Mammary epithelial cell (primary cell): ENCODE measurements around the gene PEX1.

Experiments
- EZH2 ChIP-seq: IDR thresholded peaks from 2 replicates; pipeline ENCODE4 v1.6.1; 2012; ENCODE audit warnings: low read length, inconsistent platforms, borderline replicate concordance
- TF ChIP-seq, protein P1 (sequence below), 2 donors: IDR thresholded peaks in 1 of 2; conservative IDR thresholded peaks in 1 of 2; 2 replicates each; pipeline ENCODE4 v1.5.1; 2011 to 2012; ENCODE audit warnings: inconsistent platforms in 2 of 2, low read length in 2 of 2, mild to moderate bottlenecking in 2 of 2, control low read depth in 1 of 2, low read depth in 1 of 2; ENCODE audit not compliant: insufficient read depth in 1 of 2; ENCODE audit errors: extremely low read depth in 1 of 2

DNA sequence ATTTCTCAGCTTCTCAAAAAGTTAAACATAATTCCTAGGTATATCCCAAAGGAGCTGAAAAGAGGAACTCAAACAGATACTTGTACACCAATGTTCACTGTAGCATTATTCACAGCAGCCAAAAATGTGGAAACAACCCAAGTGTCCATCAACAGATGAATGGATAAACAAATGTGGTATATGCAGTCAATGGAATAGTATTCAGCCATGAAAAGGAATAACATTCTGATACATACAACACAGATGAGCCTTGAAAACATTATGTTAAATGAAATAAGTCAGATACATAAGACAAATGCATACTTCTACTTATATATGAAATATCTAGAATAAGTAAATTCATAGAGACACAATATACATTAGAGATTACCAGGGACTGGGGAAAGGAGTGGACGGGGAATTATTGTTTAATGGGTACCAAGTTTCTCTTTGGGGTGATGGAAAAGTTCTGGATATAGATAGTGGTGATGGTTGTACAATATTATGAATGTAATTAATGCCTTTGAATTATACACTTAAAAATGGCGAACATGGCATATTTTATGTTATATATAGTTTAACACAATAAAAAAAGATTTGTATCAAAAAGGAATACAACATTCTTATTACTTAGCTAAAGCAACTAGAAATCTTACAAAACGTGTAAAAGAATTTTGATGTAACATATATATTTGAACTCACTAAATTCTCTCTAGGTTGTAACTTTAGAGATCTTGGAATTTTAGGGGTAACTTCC is 15.0 kb downstream of the PEX1 start:
- TF ChIP-seq, protein P1, sequence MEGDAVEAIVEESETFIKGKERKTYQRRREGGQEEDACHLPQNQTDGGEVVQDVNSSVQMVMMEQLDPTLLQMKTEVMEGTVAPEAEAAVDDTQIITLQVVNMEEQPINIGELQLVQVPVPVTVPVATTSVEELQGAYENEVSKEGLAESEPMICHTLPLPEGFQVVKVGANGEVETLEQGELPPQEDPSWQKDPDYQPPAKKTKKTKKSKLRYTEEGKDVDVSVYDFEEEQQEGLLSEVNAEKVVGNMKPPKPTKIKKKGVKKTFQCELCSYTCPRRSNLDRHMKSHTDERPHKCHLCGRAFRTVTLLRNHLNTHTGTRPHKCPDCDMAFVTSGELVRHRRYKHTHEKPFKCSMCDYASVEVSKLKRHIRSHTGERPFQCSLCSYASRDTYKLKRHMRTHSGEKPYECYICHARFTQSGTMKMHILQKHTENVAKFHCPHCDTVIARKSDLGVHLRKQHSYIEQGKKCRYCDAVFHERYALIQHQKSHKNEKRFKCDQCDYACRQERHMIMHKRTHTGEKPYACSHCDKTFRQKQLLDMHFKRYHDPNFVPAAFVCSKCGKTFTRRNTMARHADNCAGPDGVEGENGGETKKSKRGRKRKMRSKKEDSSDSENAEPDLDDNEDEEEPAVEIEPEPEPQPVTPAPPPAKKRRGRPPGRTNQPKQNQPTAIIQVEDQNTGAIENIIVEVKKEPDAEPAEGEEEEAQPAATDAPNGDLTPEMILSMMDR (conservative IDR thresholded peaks at IDR 0.05 in 1 of 2, IDR thresholded peaks at IDR 0.05 in 1 of 2; ENCODE audit: extremely low read depth in 1 of 2, insufficient read depth in 1 of 2, low read depth in 1 of 2, low read length in 2 of 2): no peak
- no peak for TF ChIP-seq EZH2
